LNCAP (cell line): ENCODE data around the gene ZNF500.

ENCODE experiments used
- TF ChIP-seq, protein P1 (sequence below): fragments of 450-650 bp; IDR thresholded peaks from 2 replicates; pipeline ENCODE4 v1.5.1; 2017; ENCODE audit warnings: mild to moderate bottlenecking

The ZNF500 gene

DNA sequence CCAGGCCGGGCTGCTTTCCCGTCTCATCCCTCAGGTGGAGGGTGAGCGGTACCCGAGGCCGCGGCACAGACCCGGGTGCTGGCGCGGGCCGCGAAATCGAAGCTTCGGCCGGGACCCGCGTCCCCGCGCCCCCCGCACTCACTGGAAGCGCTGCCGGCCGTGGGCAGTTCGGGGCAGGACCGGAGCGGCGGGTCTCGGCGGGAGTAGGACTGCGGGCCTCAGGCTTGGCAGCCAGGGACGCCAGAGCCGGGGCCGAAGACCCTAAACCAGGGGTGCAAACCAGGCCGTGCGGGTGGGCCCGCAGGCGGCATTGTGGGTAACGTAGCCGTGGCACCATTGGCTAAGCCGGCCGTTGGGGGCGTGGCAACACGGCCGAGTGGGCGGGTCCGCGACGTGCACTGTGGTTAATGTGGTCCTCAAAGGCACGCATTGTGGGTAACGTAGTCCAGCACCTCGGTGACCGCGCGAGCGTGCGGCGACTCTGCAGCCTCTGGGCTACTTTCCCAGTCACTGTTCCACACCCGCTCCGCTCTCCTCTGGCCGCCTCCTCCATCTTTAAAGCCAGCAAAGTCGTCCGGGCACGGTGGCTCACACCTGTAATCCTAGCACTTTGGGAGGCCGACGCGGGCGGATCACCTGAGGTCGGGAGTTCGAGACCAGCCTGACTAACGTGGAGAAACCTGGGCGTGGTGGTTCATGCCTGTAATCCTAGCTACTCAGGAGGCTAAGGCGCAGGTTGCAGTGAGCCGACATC lies at the start of gene ZNF500:
Gene ZNF500 (minus strand): TSS at position 288 of the 754 bp plus-strand sequence. CDS start 1,184 bp downstream, outside the sequence.
- TF ChIP-seq, protein P1, sequence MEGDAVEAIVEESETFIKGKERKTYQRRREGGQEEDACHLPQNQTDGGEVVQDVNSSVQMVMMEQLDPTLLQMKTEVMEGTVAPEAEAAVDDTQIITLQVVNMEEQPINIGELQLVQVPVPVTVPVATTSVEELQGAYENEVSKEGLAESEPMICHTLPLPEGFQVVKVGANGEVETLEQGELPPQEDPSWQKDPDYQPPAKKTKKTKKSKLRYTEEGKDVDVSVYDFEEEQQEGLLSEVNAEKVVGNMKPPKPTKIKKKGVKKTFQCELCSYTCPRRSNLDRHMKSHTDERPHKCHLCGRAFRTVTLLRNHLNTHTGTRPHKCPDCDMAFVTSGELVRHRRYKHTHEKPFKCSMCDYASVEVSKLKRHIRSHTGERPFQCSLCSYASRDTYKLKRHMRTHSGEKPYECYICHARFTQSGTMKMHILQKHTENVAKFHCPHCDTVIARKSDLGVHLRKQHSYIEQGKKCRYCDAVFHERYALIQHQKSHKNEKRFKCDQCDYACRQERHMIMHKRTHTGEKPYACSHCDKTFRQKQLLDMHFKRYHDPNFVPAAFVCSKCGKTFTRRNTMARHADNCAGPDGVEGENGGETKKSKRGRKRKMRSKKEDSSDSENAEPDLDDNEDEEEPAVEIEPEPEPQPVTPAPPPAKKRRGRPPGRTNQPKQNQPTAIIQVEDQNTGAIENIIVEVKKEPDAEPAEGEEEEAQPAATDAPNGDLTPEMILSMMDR, result no peak

DNA sequence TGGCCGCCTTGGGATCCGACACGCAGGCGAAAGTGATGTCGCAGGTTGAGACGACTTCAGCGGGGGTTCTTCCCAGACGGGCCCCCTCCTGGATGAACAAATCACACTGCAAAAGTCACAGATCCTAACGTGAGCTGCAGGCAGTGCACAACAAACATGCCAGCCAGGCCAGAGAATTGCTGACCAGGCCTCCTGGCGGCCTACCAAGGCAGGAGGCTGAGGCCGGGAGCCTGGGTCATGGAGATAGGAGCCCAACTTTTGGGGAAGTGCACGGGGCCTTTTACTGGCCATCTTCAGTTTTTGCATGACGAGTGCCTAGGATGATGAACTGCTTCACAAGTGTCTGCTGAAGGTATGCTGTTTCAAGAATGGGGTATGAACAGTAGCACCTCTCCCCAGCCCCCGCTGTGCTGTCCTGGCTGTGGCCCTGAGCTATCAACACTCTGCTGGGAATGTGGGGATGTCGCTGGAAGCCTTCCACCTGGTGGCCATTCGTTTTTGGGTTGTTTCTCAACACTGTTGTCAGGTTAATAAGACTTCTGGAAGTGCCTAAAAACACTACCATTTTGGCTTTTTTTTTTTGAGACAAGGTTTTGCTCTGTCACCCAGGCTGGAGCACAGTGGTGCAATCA lies 47.7 kb upstream of the ZNF500 start:
- TF ChIP-seq, protein P1, result no peak

DNA sequence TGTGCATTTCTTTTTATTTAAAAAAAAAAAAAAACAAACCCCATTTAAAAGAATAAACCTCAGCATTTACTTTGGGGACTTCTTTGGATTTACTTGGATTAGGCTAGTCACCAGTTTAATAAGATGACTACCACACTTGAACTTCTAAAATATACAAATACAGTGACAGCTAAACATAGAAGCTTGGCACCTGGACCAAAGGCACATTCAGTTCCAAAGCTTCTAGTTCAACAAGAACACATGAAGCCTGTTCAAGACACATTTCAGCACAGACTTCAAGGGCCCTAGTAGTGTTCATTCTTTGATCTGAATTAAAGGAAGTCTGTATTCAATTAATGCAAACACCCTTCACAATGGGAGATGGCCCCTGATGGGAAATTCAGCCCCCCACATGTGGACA lies 47.1 kb upstream of the ZNF500 start:
- TF ChIP-seq, protein P1, result no peak

DNA sequence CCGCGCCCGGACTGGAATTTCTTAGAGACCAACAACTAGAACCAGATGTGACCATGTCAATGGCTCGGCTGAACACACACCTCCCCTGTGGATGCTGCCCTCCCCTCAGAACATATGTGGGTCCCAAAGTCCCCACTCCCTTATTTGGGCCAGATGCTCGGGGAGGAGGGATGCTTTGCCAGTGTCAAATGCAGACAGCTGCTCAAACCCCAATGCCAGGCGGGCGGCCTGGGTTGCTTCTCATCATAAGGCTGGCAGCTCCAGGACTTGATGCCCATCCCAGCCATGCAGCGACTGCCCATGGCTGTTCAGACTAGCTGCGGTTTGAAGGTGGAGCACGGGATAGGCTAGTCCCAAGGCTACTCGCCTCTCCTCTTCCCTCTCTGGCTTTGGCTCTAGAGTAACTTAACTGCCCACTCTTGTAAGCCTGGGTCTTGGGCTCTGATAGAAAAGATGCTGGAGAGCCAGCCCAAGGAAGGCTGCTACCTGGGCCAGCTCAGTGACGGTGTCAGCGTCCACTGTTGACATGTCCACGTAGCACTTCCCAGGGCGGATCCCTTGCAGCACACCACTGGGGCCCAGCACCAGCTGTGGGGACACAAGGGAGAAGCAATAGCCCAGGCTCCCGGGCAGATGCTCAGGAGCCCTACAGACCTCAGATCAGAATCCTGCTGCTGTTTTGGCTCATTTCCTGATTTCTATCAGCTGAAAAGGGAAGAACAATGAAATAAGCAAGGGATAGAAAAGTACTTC lies 46.5 kb upstream of the ZNF500 start:
- TF ChIP-seq, protein P1, result no peak

DNA sequence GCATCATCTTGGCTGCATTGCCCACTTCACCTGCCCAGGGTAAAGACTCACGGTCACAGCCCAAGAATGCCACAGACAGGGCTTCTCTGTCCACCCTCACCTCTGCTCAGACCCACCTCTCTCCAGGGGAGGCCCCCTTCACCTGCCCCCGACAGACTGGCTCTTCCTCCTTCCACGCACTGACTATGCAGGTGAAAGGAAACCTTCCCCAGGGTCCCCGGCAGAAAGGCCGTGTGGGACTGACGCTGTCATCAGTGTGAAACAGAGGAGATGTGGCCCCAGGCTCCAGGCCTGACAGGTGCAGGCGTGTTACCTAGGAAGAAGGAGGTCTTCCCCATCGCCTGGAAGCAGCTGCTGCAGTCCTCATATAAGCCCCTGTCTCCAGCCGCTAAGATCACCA lies 44.8 kb upstream of the ZNF500 start:
- TF ChIP-seq, protein P1, result no peak

DNA sequence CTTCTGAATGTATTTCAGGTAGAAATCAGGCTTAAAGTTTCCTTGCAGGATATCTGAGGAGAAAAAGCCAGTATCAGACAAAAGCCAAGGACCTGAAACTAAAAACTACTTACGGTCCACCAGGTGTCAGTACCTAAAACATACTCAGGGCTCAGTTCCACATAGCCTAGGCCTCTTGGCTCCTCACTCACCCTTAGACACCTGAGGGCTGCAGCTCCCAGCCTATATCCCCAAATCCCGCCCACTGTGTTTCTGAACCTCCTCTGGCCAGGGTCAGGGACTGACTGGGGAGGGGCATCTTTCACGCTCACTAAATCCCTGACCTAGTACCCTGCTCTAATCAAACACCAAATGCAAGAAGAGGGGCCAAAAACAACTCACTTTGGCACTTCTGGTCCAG lies 44.3 kb upstream of the ZNF500 start:
- TF ChIP-seq, protein P1, result no peak

DNA sequence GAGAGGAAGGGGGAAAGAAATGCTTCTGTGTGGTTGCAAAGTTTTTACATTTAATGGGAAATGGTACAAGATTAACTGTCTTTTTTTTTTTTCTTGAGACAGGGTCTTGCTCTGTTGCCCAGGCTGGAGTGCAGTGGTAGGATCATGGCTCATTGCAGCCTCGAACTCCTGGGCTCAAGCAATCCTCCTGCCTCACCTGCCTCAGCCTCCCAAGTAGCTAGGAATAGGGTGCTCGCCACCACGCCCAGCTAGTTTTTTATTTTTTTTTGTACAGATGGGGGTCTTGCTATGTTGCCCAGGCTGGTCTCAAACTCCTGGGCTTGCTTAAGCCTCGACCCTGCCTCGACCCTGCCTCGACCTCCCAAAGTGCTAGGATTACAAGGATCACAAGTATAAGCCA lies 39.3 kb upstream of the ZNF500 start:
- TF ChIP-seq, protein P1, result no peak
